Measurements from ENCODE around the gene NUCB1. TPM values are rescaled to one million over a fixed set of nuclear protein-coding genes. Genes with fewer than 3 reads are reported as not detected.

The NUCB1 gene
- total RNA-seq, 1 donor from 2014 or later = 117 TPM

GRCh38 chr19:48935864-48936263 is 35.8 kb downstream of the NUCB1 start:
- H3K36me3 Mint-ChIP-seq (ENCODE audit: low read depth) = no peaks in the 10 kb centered on the region
- DNase-seq (ENCODE audit: low spot score) = no peak
- peaks cover 14% of the 10 kb centered on the region for H3K4me1 Mint-ChIP-seq (ENCODE audit: low read depth)
- peaks cover under 1% of the 10 kb centered on the region for H3K9me3 Mint-ChIP-seq
- H3K27me3 Mint-ChIP-seq (ENCODE audit: insufficient read depth) = peaks cover 11% of the 10 kb centered on the region
- H3K4me3 Mint-ChIP-seq = no peak overlapping the region
- intact Hi-C loops (cut with micrococcal nuclease) = no loop called here
- no peak overlapping the region for H3K27ac Mint-ChIP-seq

- intact Hi-C loops (cut with micrococcal nuclease) = no loop called here
- H3K4me3 Mint-ChIP-seq = no peak overlapping the region
- H3K36me3 Mint-ChIP-seq (ENCODE audit: low read depth) = no peaks in the 10 kb centered on the region
- H3K4me1 Mint-ChIP-seq (ENCODE audit: low read depth) = peaks cover 8% of the 10 kb centered on the region
- H3K27me3 Mint-ChIP-seq (ENCODE audit: insufficient read depth) = peaks cover 7% of the 10 kb centered on the region
- H3K27ac Mint-ChIP-seq = no peak overlapping the region
- peaks cover 6% of the 10 kb centered on the region for H3K9me3 Mint-ChIP-seq
- no peak for DNase-seq (ENCODE audit: low spot score)
Measured at GRCh38 chr19:48938256-48938655, 38.1 kb downstream of the NUCB1 start.

DNA sequence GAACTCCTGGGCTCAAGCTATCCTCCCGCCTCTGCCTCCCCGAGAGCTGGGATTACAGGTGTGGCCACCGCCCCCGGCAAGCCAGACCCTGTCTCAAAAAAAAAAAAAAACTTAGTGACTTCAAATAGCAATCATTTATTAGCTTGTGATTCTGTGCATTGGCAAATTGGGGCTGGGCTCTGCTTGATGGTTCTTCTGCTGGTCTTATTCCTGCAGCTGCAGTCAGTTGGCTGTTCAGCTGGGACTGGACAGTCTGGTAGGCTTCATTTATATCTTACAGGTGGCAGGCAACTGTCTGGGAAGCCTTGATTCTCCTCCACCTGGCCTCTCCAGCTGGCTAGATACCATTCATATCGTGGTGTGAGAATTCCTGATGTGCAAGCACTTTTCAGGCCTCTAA is 40.8 kb downstream of the NUCB1 start:
- no peak for DNase-seq (ENCODE audit: low spot score)
- no peak overlapping the region for H3K27ac Mint-ChIP-seq
- H3K9me3 Mint-ChIP-seq = peaks cover 6% of the 10 kb centered on the region
- H3K4me1 Mint-ChIP-seq (ENCODE audit: low read depth) = no peaks in the 10 kb centered on the region
- intact Hi-C loops (cut with micrococcal nuclease) = no loop called here
- peaks cover 2% of the 10 kb centered on the region for H3K27me3 Mint-ChIP-seq (ENCODE audit: insufficient read depth)
- no peak overlapping the region for H3K4me3 Mint-ChIP-seq
- H3K36me3 Mint-ChIP-seq (ENCODE audit: low read depth) = no peaks in the 10 kb centered on the region

- intact Hi-C loops (cut with micrococcal nuclease) = no loop called here
- DNase-seq (ENCODE audit: low spot score) = no peak
- H3K9me3 Mint-ChIP-seq = peaks cover 7% of the 10 kb centered on the region
- H3K27me3 Mint-ChIP-seq (ENCODE audit: insufficient read depth) = peaks cover 2% of the 10 kb centered on the region
- H3K27ac Mint-ChIP-seq = no peak overlapping the region
- H3K4me1 Mint-ChIP-seq (ENCODE audit: low read depth) = no peaks in the 10 kb centered on the region
- no peaks in the 10 kb centered on the region for H3K36me3 Mint-ChIP-seq (ENCODE audit: low read depth)
- H3K4me3 Mint-ChIP-seq = no peak overlapping the region
Measured at GRCh38 chr19:48943081-48943480, 43.0 kb downstream of the NUCB1 start.

- intact Hi-C loops (cut with micrococcal nuclease) = no loop called here
- Mint-ChIP-seq H3K36me3 (ENCODE audit: low read depth) (no peaks in the 10 kb centered on the region), H3K9me3 (peaks cover 10% of the 10 kb centered on the region), H3K4me3 (no peak overlapping the region), H3K27me3 (ENCODE audit: insufficient read depth) (no peaks in the 10 kb centered on the region), H3K4me1 (ENCODE audit: low read depth) (no peaks in the 10 kb centered on the region), H3K27ac (no peak overlapping the region)
- no peak for DNase-seq (ENCODE audit: low spot score)
Measured at GRCh38 chr19:48945415-48945814, 45.3 kb downstream of the NUCB1 start.

DNA sequence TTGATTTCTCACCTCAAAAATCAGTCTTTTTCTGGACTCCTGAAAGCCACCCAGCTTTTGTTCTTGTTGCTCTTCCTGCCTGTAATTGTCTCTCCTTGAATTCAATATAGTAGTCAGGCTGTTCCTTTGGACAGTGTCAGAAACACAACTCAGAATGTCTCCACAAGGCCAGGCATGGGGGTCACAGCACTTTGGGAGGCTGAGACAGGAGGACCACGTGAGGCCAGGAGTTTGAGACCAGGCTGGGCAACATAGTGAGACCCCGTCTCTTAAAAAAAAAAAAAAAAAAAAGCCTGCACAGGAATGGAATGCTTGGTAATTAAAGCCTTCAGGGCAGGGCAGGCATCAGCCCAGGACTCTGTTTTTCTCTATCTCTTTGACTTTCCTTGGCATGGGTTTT is 45.7 kb downstream of the NUCB1 start:
- peaks cover 10% of the 10 kb centered on the region for H3K9me3 Mint-ChIP-seq
- H3K4me1 Mint-ChIP-seq (ENCODE audit: low read depth) = no peaks in the 10 kb centered on the region
- H3K27me3 Mint-ChIP-seq (ENCODE audit: insufficient read depth) = no peaks in the 10 kb centered on the region
- no peak overlapping the region for H3K27ac Mint-ChIP-seq
- no peaks in the 10 kb centered on the region for H3K36me3 Mint-ChIP-seq (ENCODE audit: low read depth)
- intact Hi-C loops (cut with micrococcal nuclease) = no loop called here
- no peak overlapping the region for H3K4me3 Mint-ChIP-seq
- no peak for DNase-seq (ENCODE audit: low spot score)

GRCh38 chr19:48946463-48947257 is 46.5 kb downstream of the NUCB1 start:
- Mint-ChIP-seq H3K36me3 (ENCODE audit: low read depth) (no peaks in the 10 kb centered on the region), H3K4me3 (no peak overlapping the region), H3K27ac (no peak overlapping the region), H3K27me3 (ENCODE audit: insufficient read depth) (no peaks in the 10 kb centered on the region), H3K9me3 (peaks cover 3% of the 10 kb centered on the region), H3K4me1 (ENCODE audit: low read depth) (no peaks in the 10 kb centered on the region)
- intact Hi-C loops (cut with micrococcal nuclease) = no loop called here
- DNase-seq (ENCODE audit: low spot score) = no peak

GRCh38 chr19:48947258-48947542 is 47.1 kb downstream of the NUCB1 start:
- peaks cover 3% of the 10 kb centered on the region for H3K9me3 Mint-ChIP-seq
- no peak overlapping the region for H3K4me3 Mint-ChIP-seq
- H3K4me1 Mint-ChIP-seq (ENCODE audit: low read depth) = no peaks in the 10 kb centered on the region
- intact Hi-C loops (cut with micrococcal nuclease) = no loop called here
- H3K27ac Mint-ChIP-seq = no peak overlapping the region
- no peaks in the 10 kb centered on the region for H3K27me3 Mint-ChIP-seq (ENCODE audit: insufficient read depth)
- no peaks in the 10 kb centered on the region for H3K36me3 Mint-ChIP-seq (ENCODE audit: low read depth)
- DNase-seq (ENCODE audit: low spot score) = no peak

- H3K9me3 Mint-ChIP-seq = peaks cover 3% of the 10 kb centered on the region
- DNase-seq (ENCODE audit: low spot score) = no peak
- intact Hi-C loops (cut with micrococcal nuclease) = loop anchor here (10.0 kb wide), 1 partner anchor 435 kb away; the partner anchor contains the start of gene LMTK3
- H3K4me3 Mint-ChIP-seq = no peak overlapping the region
- peaks cover 6% of the 10 kb centered on the region for H3K4me1 Mint-ChIP-seq (ENCODE audit: low read depth)
- H3K27ac Mint-ChIP-seq = no peak overlapping the region
- H3K27me3 Mint-ChIP-seq (ENCODE audit: insufficient read depth) = no peaks in the 10 kb centered on the region
- peaks cover 3% of the 10 kb centered on the region for H3K36me3 Mint-ChIP-seq (ENCODE audit: low read depth)
Measured at GRCh38 chr19:48950159-48950558, 50.0 kb downstream of the NUCB1 start.

- H3K4me3 Mint-ChIP-seq = no peak overlapping the region
- H3K27ac Mint-ChIP-seq = no peak overlapping the region
- H3K36me3 Mint-ChIP-seq (ENCODE audit: low read depth) = peaks cover 9% of the 10 kb centered on the region
- no peak for DNase-seq (ENCODE audit: low spot score)
- peaks cover 9% of the 10 kb centered on the region for H3K4me1 Mint-ChIP-seq (ENCODE audit: low read depth)
- H3K27me3 Mint-ChIP-seq (ENCODE audit: insufficient read depth) = no peaks in the 10 kb centered on the region
- H3K9me3 Mint-ChIP-seq = peaks cover 3% of the 10 kb centered on the region
- intact Hi-C loops (cut with micrococcal nuclease) = loop anchor here (10.0 kb wide), 1 partner anchor 436 kb away; the partner anchor contains the start of gene LMTK3
Measured at GRCh38 chr19:48950830-48951519, 50.9 kb downstream of the NUCB1 start.

GRCh38 chr19:48953141-48953540 is 53.0 kb downstream of the NUCB1 start:
- Mint-ChIP-seq H3K27ac (no peak overlapping the region), H3K4me3 (no peak overlapping the region), H3K27me3 (ENCODE audit: insufficient read depth) (no peaks in the 10 kb centered on the region), H3K9me3 (peaks cover 2% of the 10 kb centered on the region), H3K4me1 (ENCODE audit: low read depth) (peaks cover 26% of the 10 kb centered on the region), H3K36me3 (ENCODE audit: low read depth) (peaks cover 28% of the 10 kb centered on the region)
- no peak for DNase-seq (ENCODE audit: low spot score)
- intact Hi-C loops (cut with micrococcal nuclease) = loop anchor here (10.0 kb wide), 1 partner anchor 438 kb away; the partner anchor contains the start of gene LMTK3

- intact Hi-C loops (cut with micrococcal nuclease) = loop anchor here (1.0 to 10.0 kb wide), 4 partner anchors 11 to 439 kb away; partner anchors contain the start of genes FTL, GYS1, LMTK3 and NUCB1
Measured at GRCh38 chr19:48953990-48954594, 54.0 kb downstream of the NUCB1 start.

More at GRCh38 chr19:48953990-48954594, 54.0 kb downstream of the NUCB1 start:
- Mint-ChIP-seq H3K4me3 (peak overlapping the region; percentile 95), H3K9me3 (no peaks in the 10 kb centered on the region), H3K27ac (peak overlapping the region; percentile 95), H3K36me3 (ENCODE audit: low read depth) (peaks cover 30% of the 10 kb centered on the region), H3K4me1 (ENCODE audit: low read depth) (peaks cover 26% of the 10 kb centered on the region), H3K27me3 (ENCODE audit: insufficient read depth) (no peaks in the 10 kb centered on the region)
- DNase-seq (ENCODE audit: low spot score) = no peak

Data from activated T-helper 1 cell treated with anti-CD3 and anti-CD28 coated beads, Interleukin-12 subunit alpha, Interleukin-12 subunit beta, Interleukin-2, Interleukin-4 antibody, amounts not matched to agents 30 ng/mL and 10 ng/mL and 1 ng/mL, durations not matched to agents 14 hours and 24 hours and 36 hours (primary cell).